Putamen (tissue), 1 donor: Measurements from ENCODE around the gene SORBS2.

Experiments
- DNase-seq: peaks from one replicate; pipeline ENCODE4 v3.0.0-alpha.2; 2016; ENCODE audit warnings: low spot score

Gene SORBS2

DNA sequence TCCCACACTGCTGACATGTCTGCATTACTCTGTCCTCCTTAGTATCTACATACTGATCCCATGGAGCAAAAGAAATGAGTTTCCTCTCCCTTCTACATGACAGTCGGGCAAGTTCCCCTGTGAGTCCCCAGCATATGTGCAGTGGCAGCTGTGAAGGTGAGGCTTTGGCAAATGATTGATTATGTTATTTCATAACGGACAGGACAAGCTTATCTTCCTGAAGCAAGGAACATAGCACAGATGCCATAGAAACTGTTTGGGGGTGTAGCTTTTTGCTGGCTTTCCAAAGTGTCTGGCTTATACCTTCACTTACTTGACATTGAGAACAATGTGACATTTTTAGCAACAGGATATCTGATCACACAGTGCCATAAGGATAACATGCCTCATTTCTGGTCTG, 139.8 kb downstream of the SORBS2 start:
- no peak for DNase-seq

DNA sequence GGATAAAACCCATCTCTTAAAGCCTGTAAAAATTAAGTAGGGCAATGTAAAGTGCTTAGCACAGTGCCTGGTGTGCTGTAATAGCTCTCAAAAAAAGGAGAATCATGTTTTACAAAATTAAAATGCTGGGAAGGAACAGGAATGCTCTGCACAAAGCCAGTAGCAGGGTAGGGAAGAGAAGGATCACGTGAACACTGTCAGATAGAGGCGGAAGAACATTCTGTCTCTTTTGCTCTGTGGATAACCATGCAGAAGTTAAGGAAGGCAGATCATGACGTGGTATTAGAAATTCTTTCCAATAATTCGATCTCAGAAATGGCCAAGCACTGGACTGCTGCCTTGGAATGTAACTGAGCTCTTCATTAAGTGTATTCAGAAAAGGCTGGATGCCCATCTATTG, 140.5 kb downstream of the SORBS2 start:
- no peak for DNase-seq

DNA sequence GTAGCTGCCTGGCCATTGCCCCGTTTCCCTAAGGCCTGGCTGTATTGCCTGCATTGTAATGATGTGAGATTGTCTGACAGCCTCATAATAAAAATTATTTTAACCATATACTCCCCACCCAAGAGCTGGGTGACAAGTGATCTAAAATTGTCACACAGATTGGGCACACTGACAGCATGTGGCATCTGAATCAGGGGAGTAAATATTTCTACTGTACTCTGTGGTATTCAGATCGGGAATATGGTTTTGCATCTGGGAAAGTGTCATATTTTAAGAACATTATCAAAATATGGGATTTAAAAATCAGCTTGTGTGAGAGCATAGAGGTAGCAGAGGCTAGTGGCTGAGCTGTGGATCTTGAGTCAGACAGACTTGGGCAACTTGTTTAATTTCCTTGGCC, 140.9 kb downstream of the SORBS2 start:
- no peak for DNase-seq

DNA sequence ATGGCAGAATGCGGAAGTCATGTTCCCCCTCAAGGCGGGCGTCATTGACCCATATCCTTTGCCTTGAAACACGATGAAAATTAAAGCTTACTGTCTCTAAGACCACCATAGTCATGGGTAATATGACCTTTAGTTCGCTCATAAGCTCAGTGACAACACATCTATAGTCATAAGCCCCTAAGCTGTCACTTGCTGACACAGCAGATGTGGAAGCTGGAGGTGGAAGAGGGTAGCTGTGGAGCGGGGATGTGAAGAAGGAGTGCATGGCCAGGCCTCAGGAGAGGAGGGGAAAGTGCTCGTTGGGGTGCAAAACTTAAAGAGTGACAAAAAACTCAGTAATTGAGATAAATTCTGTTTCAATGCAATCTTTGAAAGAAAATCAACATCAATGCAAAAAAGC, 142.7 kb downstream of the SORBS2 start:
- no peak for DNase-seq

DNA sequence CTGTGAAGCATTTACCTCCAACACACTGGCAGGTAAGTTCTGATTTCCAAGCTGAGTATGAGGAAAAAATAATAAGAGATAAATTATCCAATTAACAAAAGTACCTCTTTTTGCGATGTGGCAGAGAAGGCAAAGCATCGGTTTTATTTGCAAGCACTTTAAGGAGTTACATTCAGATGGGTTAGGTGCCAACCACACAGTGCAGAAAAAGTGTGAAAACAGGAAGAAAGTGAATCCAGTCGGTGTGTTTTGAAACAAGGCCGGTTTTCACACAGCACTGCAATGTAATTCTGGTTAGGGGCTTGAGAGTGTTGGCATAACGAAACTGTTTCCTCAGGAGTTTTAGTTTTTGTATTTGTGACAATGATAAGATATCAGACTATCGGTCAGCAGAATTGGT, 145.8 kb downstream of the SORBS2 start:
- no peak for DNase-seq

DNA sequence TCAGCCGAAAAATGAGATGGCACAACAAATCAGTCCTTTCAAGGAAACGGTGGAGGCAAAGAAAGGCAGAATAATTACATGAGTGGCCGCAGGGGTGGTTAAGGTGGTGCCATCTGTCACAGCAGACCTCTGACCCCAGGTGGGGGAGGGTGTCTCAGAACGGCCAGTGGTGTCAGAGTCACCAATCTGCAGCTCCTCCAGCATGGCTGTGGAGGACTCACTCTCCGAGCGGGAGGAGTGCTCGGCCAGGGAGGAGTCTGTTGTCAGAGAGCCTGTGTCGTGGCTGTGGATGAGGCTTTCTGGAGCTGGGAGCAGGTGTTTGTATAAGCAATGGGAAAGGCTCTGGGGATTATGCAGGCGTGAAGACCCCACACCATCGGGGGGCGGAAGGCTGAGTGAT, 146.3 kb downstream of the SORBS2 start:
- DNase-seq: no peak

DNA sequence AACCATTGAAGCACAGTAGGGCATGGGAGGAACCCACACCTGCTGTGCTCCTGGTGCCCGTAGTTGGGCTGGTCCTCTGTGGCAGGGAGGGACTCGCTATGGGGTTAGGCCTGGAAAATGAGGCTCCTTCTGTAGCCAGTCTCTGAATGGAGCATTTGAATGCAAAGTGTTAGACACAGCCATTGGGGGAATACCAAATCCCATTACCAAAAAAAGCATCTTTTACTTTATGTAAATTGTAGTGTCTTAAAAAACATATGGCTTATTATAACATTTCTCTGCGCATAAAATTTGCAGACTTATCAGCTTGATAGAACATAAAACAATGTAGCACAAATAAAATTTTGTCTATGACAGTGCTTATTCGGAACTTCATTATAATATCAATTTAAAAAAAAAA, 147.5 kb downstream of the SORBS2 start:
- no peak for DNase-seq

DNA sequence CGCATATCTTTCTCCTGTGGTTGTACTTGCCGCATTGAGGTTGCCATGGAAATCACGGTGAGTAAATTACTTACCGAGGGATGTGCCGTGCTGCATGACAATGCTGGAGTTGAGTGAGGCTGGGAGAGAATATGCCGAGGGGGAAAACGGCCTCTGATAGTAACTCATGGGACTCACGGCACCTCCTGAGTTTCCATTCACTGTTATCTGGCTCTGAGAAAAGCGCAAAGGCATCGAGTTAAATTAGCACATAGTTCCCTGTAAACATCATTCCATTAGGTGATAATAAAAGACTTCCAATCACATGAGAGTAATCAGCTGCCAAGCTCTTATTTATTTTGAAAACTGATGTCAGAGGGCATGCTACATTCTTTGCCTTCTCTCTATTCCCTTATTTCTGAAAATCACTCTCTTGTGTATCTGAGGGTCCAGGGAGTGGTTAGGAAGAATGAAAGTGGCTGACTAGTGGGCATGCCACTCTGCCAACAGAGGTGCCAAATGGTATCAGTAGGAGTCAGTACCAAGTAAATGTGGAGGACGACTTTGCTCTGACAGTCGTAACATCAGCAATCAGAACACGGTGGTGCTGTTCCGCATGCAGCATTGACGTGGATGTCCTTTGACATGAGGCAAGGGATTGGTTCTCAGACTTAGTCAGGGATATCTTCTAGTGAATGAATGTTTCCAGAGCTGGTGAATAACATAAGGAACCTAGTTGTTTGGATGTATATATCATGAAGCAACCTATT, 149.8 kb downstream of the SORBS2 start:
- no peak for DNase-seq

DNA sequence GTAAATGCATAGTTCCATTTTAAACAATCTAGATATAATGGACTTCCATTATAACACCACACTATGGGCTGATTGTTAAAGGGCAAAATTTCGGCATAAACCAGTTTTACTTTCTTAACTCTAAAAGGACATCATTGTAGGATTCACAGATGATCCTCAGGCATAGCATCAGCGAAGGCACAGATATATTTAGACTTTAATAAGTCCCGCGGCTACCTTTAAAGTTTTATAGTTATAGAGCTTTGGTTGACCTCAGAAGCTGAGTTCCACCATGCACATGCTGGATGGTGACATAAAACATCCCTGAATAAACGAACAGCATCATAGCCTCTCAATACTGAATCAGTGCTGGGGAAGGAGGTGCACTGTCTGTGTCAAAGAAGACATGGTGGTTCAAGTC, 151.7 kb downstream of the SORBS2 start:
- DNase-seq: no peak

DNA sequence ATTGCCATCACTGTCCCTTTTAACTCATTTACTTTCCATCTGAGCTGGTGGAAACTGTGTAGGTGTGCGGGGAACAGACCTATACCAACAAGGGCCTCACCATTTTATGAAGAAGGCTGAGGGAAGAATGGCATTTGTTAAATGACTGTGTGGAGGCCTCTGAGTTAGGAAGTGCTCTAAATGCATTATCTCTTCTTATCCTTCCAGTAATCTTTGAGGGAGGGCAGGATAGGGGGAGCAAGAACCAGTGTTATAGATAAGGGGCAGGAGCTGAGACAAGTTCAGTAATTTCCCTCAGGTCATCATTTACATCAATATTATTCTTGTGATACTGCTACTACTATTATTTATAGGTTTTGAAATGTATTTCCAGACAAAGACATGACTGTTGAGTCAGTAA, 154.3 kb downstream of the SORBS2 start:
- DNase-seq: no peak

DNA sequence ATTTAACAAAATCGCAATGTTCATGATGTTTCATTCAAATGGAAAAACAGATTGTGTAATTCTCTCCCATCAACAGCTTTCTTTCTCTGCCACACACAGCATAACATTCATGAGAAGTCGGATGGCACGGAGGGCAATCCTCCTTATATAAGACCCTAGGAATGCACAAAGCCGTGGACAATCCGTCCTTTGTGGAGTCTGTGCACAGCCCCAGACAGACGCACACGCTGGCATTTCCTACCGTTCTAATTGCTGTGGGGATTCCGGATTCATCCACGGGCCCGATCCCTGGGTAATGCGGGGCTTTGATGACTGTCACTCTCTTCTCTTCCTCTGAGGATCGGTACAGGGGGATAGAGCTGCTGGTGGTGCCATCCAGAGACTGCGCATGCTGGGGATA, 154.8 kb downstream of the SORBS2 start:
- DNase-seq: peak; percentile 42

DNA sequence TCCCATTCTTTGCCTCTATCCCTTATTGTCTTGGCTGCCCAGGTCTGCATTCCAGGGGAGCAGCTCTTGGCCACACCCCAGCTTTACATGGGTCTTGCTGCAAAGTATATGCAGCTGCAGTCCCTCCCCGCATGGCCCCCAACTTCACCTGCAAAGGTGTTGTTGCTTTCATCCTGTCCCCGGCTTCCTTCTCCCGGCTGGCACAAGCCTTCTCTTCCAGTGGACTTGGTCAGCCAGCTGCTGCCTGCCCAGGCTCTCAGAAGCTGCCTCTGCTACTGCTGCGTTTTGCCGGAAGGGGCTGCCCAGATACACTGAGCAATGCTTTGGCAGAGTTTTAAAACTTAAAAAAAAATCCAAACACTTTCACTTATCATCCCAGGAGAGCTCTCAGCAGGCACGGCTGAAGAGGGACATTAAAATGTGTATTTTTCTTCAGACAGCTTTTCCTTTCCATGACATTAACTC, 155.5 kb downstream of the SORBS2 start:
- peak; percentile 30 for DNase-seq

DNA sequence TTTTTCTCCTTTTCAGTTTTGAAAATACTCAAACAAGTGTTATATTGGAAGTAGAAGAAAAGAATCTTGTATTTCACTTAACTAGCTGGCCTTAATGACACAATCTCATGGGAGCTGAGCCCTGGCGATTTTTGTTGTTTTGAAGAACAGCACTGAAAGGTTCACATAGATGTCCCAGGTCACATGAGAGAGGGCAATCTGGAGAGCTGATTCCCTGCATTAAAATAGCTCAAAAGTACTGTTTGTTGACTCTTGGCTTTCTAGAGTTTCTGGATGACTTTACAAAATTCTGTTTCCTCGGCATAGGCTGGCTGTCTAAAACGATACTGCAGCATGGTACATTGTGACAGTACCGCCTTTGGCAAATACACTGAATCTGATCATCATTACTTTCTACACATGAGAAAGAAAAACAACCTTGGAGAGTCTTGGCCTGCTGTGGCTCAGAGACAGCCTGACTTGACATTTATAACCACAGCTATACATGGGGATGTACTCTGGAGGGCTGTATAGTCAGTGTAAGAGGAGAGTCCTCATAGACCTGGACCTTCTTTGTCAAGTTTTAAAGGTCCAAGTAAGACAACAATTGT, 156.9 kb downstream of the SORBS2 start:
- DNase-seq: no peak

DNA sequence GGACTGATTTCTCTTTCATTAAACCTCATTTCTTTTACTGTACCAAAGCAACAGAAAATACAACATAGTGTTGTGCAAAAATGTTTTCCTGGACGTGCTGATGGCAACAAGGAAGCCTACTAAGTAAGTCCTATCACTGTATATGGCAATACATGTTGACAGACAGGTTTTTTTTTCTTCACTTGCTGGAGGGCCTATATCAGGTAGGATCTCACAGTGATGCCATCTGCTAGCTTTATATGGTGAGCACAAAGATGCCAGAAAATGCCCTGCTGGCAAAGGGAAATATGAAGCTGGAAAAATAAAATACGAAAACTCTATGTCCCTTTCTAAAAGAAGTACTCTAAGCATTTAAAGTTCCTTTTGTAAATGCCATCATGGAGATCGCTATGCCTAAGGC, 157.7 kb downstream of the SORBS2 start:
- no peak for DNase-seq

DNA sequence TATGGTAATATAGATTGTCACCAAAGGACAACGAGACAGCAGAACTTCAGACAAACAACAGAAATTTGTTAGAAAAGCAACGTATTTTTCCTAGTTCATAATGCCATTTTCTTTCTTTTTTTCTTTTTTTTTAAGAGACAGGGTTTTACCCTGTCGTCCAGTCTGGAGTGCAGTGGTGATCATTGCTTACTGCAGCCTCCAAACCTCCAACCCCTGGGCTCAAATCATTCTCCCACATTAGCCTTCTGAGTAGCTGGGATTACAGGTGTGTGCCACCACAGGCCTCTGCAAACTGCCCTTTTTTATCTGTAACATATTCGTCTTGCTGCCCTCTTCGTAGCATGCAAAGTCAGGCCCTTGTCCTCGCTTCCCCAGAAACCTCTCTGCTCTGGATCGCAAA, 160.1 kb downstream of the SORBS2 start:
- DNase-seq: no peak

DNA sequence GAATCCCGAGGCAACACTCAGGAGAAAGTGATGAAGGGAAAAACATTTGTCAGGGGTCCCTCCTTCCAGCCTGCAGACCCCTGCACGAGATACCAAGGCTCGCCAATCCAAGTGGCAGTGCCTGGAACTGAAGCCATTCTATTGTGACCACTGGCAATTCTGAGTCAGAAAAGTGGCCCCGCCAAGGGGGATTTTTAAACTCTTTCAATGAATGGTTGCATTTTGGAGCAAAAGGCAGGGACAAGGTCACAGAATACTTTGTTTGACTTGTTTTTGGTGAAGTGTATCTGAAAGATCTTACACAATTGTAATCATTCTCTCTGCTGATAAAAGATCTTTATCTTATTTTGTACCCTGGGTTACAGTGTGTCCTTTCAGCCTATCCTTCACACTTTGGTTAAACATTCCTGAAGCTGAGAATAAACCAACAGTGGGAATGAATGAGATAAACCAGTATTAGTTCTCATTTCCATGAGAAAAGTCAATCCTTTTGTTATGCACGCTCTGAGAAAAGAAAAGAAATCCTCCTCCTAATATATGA, 160.8 kb downstream of the SORBS2 start:
- no peak for DNase-seq

DNA sequence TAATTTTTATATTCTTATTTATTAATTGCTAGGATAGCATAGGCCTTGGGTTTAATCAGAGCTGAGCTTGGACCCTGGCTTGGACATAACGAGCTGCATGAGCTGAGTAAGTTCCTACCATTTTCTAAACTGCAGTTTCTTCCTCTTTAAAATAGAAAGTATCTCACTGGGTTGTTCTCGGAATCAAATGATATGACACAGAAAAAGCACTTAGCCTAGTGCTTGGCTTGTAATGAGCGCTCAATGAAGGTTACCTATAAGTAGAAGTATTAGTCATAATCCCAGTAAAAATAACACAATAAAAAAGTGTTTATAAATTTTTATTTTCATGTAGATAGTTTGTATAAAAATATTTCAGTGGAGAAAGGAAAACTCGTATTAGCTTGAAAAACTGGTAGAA, 163.4 kb downstream of the SORBS2 start:
- DNase-seq: no peak

DNA sequence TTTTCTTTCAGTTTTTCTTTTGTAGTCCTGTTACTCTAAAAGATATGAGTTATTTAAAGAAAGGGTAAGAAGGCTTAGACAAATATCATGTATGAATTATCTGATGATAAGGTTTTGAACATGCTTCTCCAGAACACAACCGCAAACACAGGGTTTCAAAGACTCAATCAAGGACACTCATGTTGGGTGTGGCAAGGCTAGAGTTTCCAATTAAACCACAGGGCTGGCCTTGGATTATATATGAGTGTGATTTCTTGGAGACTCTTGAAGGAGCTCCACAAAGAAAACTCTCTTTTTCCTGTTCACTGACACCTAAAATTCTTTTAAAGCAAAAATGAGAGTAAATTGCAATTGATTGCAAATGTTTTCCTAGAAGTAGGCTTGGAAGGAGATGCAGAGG, 166.6 kb downstream of the SORBS2 start:
- DNase-seq: no peak

DNA sequence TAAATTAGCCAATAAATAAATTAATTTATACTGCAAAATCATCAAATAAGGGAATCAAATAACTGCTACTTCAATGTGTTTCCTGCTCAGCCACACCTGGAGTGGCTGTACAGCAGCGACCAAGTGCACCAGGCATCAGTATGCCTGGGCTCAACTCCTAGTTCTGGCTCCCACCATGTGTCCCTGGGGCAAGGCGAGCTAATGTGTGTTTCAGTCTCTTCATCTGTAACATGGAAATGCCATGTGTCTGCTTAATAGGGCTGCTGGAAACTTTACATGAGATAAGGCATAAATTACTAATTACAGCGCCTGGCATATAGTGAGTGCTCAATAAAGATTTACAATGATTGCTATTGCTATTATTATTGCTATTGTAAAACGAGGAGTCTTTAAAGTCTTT, 167.6 kb downstream of the SORBS2 start:
- DNase-seq: no peak

DNA sequence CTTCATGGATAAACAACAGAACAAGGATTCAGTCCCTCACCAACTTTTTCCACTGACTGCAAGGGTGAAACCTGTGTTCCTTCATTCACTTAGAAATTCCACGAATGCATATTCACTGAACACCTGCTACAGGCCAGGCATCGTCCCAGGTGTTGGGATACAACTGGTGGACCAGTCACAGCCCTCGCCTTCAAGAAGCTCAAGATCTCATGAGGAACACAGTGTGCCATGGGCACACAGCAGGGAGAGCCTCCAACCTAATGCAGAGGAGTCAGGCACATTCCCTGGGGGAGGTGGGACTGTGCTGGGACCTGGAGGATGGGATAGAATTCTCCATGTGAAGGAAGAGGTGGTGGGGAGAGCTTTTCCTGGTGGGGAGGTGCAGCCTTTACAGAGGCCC, 169.1 kb downstream of the SORBS2 start:
- DNase-seq: no peak

DNA sequence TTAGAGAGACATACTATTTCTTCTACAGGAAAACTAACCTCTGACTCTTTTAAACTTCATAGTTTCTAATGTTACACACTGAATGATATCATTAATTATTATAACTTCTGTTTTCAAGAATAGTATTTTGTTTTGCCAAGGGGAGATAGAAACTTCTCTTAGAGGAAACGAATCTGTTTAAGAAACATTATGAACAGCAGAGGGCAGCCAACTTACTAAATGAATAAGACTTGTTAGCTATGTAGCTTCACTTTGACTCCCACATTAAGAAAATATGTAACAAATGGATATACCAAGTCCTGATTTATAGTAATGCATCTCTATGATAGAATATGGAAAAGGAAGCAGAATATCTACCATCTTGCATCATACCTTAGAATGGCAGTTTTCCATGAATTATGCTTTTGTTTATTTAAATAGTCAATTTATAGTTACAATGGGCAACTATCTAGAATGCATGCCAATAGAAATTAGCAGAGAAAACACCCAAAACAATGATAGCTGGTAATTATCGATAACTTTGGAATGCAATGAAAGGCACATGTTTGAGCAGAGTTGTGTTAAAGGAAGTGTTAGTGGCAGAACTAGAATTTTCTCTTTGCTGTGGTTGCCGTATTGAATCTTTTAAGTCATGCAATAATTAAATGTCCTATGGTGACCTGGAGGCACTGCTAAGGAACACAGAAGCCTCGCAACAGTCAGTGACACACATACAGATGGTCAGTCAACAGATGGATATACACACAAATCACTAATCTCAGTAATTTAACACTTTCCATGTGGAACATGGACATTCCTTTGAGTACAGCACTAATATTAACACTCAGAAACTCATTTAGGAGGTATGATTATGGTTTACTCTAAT, 171.0 kb downstream of the SORBS2 start:
- peak; percentile 53 for DNase-seq

DNA sequence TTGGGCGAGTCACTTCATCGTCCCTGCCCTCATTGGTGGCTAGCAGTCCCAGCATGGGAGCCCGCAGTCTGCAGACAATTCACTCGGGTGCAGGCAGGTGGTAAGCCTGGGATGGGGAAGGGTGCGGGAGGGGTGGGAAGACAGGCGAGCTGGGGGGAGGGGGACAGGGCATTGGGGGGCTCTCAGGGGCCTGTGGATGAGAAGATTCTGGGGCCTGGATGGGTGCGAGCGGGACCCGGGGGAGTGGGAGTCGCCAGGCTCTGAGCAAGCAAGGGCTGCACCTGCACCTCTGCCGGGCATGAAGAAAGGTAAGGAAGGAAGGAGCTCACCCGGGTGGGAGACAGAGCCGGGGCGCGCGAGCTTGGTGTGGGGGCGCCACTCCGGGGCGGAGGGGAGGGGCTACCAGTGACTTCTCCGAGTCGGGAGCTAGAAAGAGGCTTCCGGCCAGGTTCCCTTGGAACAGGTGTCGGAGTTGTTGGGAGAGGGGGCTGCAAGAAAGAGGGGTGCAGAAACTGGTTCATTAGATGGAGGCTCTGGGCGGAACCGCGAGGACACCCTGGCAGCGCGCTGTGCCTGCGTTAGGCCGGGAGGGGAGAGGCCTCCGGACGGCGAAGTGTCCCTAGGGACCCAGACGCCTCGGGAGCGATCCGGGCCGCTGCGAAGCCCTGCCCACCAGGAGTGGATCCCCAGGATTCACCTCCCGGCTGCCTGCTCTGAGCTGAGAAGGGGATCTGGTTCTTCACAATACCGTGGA, 173.3 kb downstream of the SORBS2 start:
- DNase-seq: no peak
